GM12878 (cell line): ENCODE measurements around the gene SNAP47. TPM values are rescaled to one million over a fixed set of nuclear protein-coding genes. Genes with fewer than 3 reads are reported as not detected.

Experiments used
- ATAC-seq: fragments of 200-7000 bp; cut with Tn5 transposase; 3 replicates; pipeline ENCODE4 v1.9.1; 2020; ENCODE audit warnings: mild to moderate bottlenecking, moderate library complexity
- BruUV-seq: library from RNA; stranded (reverse); fragments of 400-500 nt; replicated peaks from 2 replicates; lab custom pipeline; 2021; lab: Mats Ljungman, UMichigan
- CTCF ChIA-PET: fragments of 300-600 bp; sonication (Branson Sonifier 250); formaldehyde crosslinking; extraction: SDS; loops from one replicate; lab custom pipeline; 2021; ENCODE audit warnings: inconsistent platforms; lab: Yijun Ruan, JAX
- POLR2A ChIA-PET: fragments of 350-600 bp; formaldehyde crosslinking; extraction: SDS; loops from one replicate; lab custom pipeline; 2021; ENCODE audit warnings: inconsistent platforms; lab: Charles Lee
- RAD21 ChIA-PET: fragments of 300-600 bp; sonication (Branson Sonifier 250); formaldehyde crosslinking; loops from one replicate; lab custom pipeline; 2023; ENCODE audit warnings: antibody characterized with exemption; ENCODE audit not compliant: unreplicated experiment; lab: Charles Lee
- SMC1A ChIA-PET: fragments of 300-600 bp; sonication (Branson Sonifier 250); formaldehyde crosslinking; loops from one replicate; lab custom pipeline; 2023; ENCODE audit not compliant: unreplicated experiment, uncharacterized antibody; lab: Charles Lee
- DNase-seq: peaks from one replicate; pipeline ENCODE4 v3.0.0-alpha.2; 2011; ENCODE audit warnings: low read depth, low spot score
- FAIRE-seq: peaks from 3 replicates; lab custom pipeline; 2011; peaks lifted over from hg19 to GRCh38; lab: Jason Lieb, UNC
- H2AFZ ChIP-seq: 2 replicates; pipeline ENCODE4 v1.6.0; 2011; ENCODE audit warnings: low read depth, low read length, control low read depth; ENCODE audit not compliant: control insufficient read depth
- H3K27ac ChIP-seq: 2 replicates; pipeline ENCODE4 v1.5.1; 2011; ENCODE audit warnings: control low read depth; ENCODE audit not compliant: control insufficient read depth, insufficient read depth
- H3K27me3 ChIP-seq, 2 experiments: replicated peaks in 1 of 2; 2 replicates each; pipeline versions ENCODE4 v1.6.0 to v1.6.1; 2011; ENCODE audit warnings: low read length in 1 of 2; ENCODE audit not compliant: control insufficient read depth in 2 of 2, insufficient read depth in 2 of 2
- H3K36me3 ChIP-seq, 2 experiments: 2 replicates each; pipeline ENCODE4 v1.5.1; 2011; ENCODE audit warnings: low read length in 1 of 2; ENCODE audit not compliant: control insufficient read depth in 2 of 2, insufficient read depth in 2 of 2
- H3K4me1 ChIP-seq: 2 replicates; pipeline ENCODE4 v1.6.1; 2011; ENCODE audit warnings: mild to moderate bottlenecking, low read length, moderate library complexity, mixed read lengths; ENCODE audit not compliant: control insufficient read depth, insufficient read depth
- H3K4me2 ChIP-seq: 2 replicates; pipeline ENCODE4 v1.6.0; 2011; ENCODE audit warnings: control low read depth; ENCODE audit not compliant: control insufficient read depth, insufficient read depth
- H3K4me3 ChIP-seq: fragments of 200-600 bp; sonication (generic); 2 replicates; pipeline ENCODE4 v1.5.1; 2016
- H3K79me2 ChIP-seq: 2 replicates; pipeline ENCODE4 v1.6.0; 2011; ENCODE audit warnings: low read length; ENCODE audit not compliant: control insufficient read depth, insufficient read depth
- H3K9ac ChIP-seq: 2 replicates; pipeline ENCODE4 v1.8.0; 2011; ENCODE audit warnings: low read length, control low read depth, mixed read lengths; ENCODE audit not compliant: control insufficient read depth, insufficient read depth
- H3K9me3 ChIP-seq: replicated peaks from 3 replicates; pipeline ENCODE4 v1.5.1; 2011; ENCODE audit warnings: mild to moderate bottlenecking, low read length; ENCODE audit not compliant: control insufficient read depth, insufficient read depth
- H4K20me1 ChIP-seq: 2 replicates; pipeline ENCODE4 v1.6.0; 2011; ENCODE audit not compliant: control insufficient read depth, insufficient read depth
- BCLAF1 ChIP-seq: fragments of 450-650 bp; IDR thresholded peaks from 2 replicates; pipeline ENCODE4 v1.6.1; 2017; ENCODE audit warnings: antibody characterized with exemption, mild to moderate bottlenecking, moderate library complexity
- CHD2 ChIP-seq: IDR thresholded peaks from 2 replicates; pipeline ENCODE4 v1.6.1; 2011; ENCODE audit warnings: low read depth, low read length, improper control_type of control experiment, borderline replicate concordance
- EED ChIP-seq: sonication (generic); IDR thresholded peaks from 2 replicates; pipeline ENCODE4 v1.6.1; 2016; ENCODE audit warnings: antibody characterized with exemption, low read depth
- NR2C1 ChIP-seq: fragments of 450-650 bp; IDR thresholded peaks from 2 replicates; pipeline ENCODE4 v1.6.1; 2017; ENCODE audit warnings: antibody characterized with exemption, mild to moderate bottlenecking, moderate library complexity
- RUNX3 ChIP-seq: IDR thresholded peaks from 2 replicates; pipeline ENCODE4 v1.6.1; 2012; ENCODE audit warnings: low read length, inconsistent platforms
- SIX5 ChIP-seq: IDR thresholded peaks from 2 replicates; pipeline ENCODE4 v1.6.1; 2011; ENCODE audit warnings: mild to moderate bottlenecking, low read depth, low read length, moderate library complexity; ENCODE audit not compliant: severe bottlenecking
- SMC3 ChIP-seq: IDR thresholded peaks from 2 replicates; pipeline ENCODE4 v1.6.1; 2011; ENCODE audit warnings: low read length, improper control_type of control experiment, borderline replicate concordance
- YY1 ChIP-seq: IDR thresholded peaks from 2 replicates; pipeline ENCODE4 v1.6.1; 2011; ENCODE audit warnings: low read depth, mild to moderate bottlenecking, low read length
- ZBTB33 ChIP-seq: fragments of 450-650 bp; IDR thresholded peaks from 2 replicates; pipeline ENCODE4 v1.6.1; 2017; ENCODE audit warnings: mild to moderate bottlenecking
- ZNF24 ChIP-seq: fragments of 450-650 bp; IDR thresholded peaks from 2 replicates; pipeline ENCODE4 v1.6.1; 2017; ENCODE audit warnings: antibody characterized with exemption, mild to moderate bottlenecking
- WGBS: methylation state at CpG from one replicate; pipeline ENCODE4 v1.1.6; 2016; ENCODE audit warnings: low lambda C conversion rate; ENCODE audit not compliant: insufficient replicate concordance, insufficient coverage; ENCODE audit errors: missing lambda C conversion rate; 5-methylcytosine and 5-hydroxymethylcytosine counted together
- in situ Hi-C: fragments of 300-500 bp; cut with MboI; formaldehyde crosslinking; loops from 9 replicates; pipeline ENCODE4 v1.14.3; 2018; ENCODE audit warnings: mixed read lengths
- intact Hi-C: fragments of 100-400 bp; cut with micrococcal nuclease; formaldehyde crosslinking; loops from one replicate; pipeline ENCODE4 v1.14.2; 2022; ENCODE audit not compliant: unreplicated experiment
- polyA plus RNA-seq, 11 experiments: library from polyadenylated mRNA; depleted of rRNA in 4 of 11; unstranded in 6 of 11; stranded (reverse) in 5 of 11; fragments of >200 nt; fragmentation: Nextera tagmentation in 4 of 11; fragmentation: Illumina TruSeq in 1 of 11; extraction: Ambion mirVana in 4 of 11; extraction: Trizol in 1 of 11; gene quantifications; 1 replicate in 1 of 11; 2 replicates in 10 of 11; pipeline versions ENCODE4 v1.2.1 to v1.2.3, GENCODE V29; 2011 to 2016; ENCODE audit warnings: inconsistent platforms in 2 of 11, missing spikeins in 2 of 11, low read depth in 1 of 11
- total RNA-seq, 4 experiments: library from RNA; depleted of rRNA in 3 of 4; stranded (reverse); fragments of >200 nt in 3 of 4; fragmentation: Illumina TruSeq in 1 of 4; extraction: Trizol in 1 of 4; gene quantifications; 2 replicates each; pipeline versions ENCODE4 v1.2.1 to v1.2.3, GENCODE V29; 2013 to 2021
- TF ChIP-seq, protein P1 (sequence below): fragments of 450-650 bp; formaldehyde crosslinking; IDR thresholded peaks from 2 replicates; pipeline ENCODE4 v1.5.0; 2022; ENCODE audit warnings: mild to moderate bottlenecking, missing genetic modification characterization

Gene SNAP47
- total and polyA plus RNA-seq, 10 of the 15 experiments (the other 5 are each of a cell fraction or from before 2014, with no cell fraction given), result 1.3 to 39.6 (median 25.2) TPM

GRCh38 chr1:227777156-227777555, 41.9 kb downstream of the SNAP47 start (continued):
- TF ChIP-seq RUNX3 (no peak), SMC3 (no peak), SIX5 (no peak), ZNF24 (no peak), YY1 (no peak)
- TF ChIP-seq, protein P1, sequence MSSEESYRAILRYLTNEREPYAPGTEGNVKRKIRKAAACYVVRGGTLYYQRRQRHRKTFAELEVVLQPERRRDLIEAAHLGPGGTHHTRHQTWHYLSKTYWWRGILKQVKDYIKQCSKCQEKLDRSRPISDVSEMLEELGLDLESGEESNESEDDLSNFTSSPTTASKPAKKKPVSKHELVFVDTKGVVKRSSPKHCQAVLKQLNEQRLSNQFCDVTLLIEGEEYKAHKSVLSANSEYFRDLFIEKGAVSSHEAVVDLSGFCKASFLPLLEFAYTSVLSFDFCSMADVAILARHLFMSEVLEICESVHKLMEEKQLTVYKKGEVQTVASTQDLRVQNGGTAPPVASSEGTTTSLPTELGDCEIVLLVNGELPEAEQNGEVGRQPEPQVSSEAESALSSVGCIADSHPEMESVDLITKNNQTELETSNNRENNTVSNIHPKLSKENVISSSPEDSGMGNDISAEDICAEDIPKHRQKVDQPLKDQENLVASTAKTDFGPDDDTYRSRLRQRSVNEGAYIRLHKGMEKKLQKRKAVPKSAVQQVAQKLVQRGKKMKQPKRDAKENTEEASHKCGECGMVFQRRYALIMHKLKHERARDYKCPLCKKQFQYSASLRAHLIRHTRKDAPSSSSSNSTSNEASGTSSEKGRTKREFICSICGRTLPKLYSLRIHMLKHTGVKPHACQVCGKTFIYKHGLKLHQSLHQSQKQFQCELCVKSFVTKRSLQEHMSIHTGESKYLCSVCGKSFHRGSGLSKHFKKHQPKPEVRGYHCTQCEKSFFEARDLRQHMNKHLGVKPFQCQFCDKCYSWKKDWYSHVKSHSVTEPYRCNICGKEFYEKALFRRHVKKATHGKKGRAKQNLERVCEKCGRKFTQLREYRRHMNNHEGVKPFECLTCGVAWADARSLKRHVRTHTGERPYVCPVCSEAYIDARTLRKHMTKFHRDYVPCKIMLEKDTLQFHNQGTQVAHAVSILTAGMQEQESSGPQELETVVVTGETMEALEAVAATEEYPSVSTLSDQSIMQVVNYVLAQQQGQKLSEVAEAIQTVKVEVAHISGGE (CRISPR knock-in tag), result no peak

DNA sequence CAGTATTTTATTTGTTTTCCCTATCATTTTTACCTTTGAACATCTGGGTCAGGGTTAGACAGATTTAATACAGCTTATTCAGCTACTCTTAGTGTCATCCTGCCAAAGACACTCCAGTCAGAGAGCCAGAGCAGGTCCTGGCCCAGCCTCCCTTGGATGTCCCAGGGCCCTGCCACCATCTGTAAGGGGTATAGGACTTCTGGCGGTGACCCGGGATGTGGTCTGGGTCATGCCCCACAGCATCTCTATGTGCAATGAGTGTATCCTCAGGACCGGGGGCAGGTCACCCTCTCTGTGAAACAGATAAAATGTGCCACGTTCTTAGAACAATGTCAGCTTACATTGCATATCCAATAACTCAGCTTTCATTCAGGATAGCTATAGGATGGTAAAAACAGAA, 42.4 kb downstream of the SNAP47 start:
- Histone ChIP-seq H3K79me2 (no peaks in the 10 kb centered on the region), H3K9ac (no peak overlapping the region), H3K4me2 (no peak overlapping the region), H4K20me1 (no peaks in the 10 kb centered on the region)
- SMC1A ChIA-PET, result no interaction called here
- no peak for TF ChIP-seq NR2C1
- TF ChIP-seq EED, result no peak
- no peak for TF ChIP-seq CHD2
- TF ChIP-seq ZBTB33, result no peak
- no peak for TF ChIP-seq BCLAF1
- TF ChIP-seq, all 136 proteins: peak for 0
- H3K36me3 ChIP-seq, result peaks cover 4 to 11% of the 10 kb centered on the region in 2 experiments; a peak in 3 of 4 replicates
- ATAC-seq, result no peak
- no peaks in the 10 kb centered on the region for H3K4me1 ChIP-seq
- RAD21 ChIA-PET, result no interaction called here
- DNase-seq, result no peak
- intact Hi-C loops (no loop called here), in situ Hi-C loops (no loop called here)
- no peak overlapping the region for H3K27ac ChIP-seq
- POLR2A ChIA-PET, result no interaction called here
- FAIRE-seq, result no peak
- CTCF ChIA-PET, result no interaction called here
- BruUV-seq, result TSS peak; percentile 31
- H2AFZ ChIP-seq, result no peak overlapping the region
- H3K4me3 ChIP-seq, result no peak overlapping the region
- WGBS, result 95% methylated on average over 4 of the region's 4 CpGs
- no peaks in the 10 kb centered on the region for H3K27me3 ChIP-seq
- no peaks in the 10 kb centered on the region for H3K9me3 ChIP-seq
